HEK293 (cell line): Measurements from ENCODE around the gene RBMS3.

Source experiments
- CTCF ChIA-PET: fragments of 350-600 bp; formaldehyde crosslinking; extraction: SDS; loops from one replicate; lab custom pipeline; 2021; ENCODE audit warnings: antibody characterized with exemption; lab: Yijun Ruan, JAX
- POLR2A ChIA-PET: fragments of 300-600 bp; formaldehyde crosslinking; extraction: SDS; loops from one replicate; lab custom pipeline; 2020; ENCODE audit warnings: antibody characterized with exemption, inconsistent platforms; lab: Yijun Ruan, JAX
- H3K27ac ChIP-seq: fragments of 200-500 bp; sonication (Bioruptor generic); 2 replicates; pipeline ENCODE4 v1.5.1; 2014; ENCODE audit warnings: low read depth, low read length, control low read depth, inconsistent platforms; ENCODE audit errors: extremely low read depth
- H3K36me3 ChIP-seq, 2 experiments: fragments of 200-500 bp in 1 of 2; sonication (Bioruptor generic) in 1 of 2; 1 replicate in 1 of 2; 2 replicates in 1 of 2; pipeline ENCODE4 v1.5.1; 2014 to 2017; ENCODE audit warnings: inconsistent platforms in 2 of 2, low read length in 2 of 2; ENCODE audit not compliant: control insufficient read depth in 2 of 2, insufficient read depth in 1 of 2
- H3K4me1 ChIP-seq: fragments of 200-500 bp; sonication (Bioruptor generic); 2 replicates; pipeline ENCODE4 v1.5.1; 2014; ENCODE audit warnings: mild to moderate bottlenecking, low read length, inconsistent platforms; ENCODE audit not compliant: control insufficient read depth, insufficient read depth
- H3K4me3 ChIP-seq: 2 replicates; pipeline ENCODE4 v1.5.1; 2011; ENCODE audit warnings: low read depth, mild to moderate bottlenecking, control low read depth, low read length, moderate library complexity
- H3K9me3 ChIP-seq: fragments of 200-500 bp; sonication (Bioruptor generic); 2 replicates; pipeline ENCODE4 v1.5.1; 2014; ENCODE audit warnings: low read depth, low read length, inconsistent platforms; ENCODE audit not compliant: control insufficient read depth, insufficient read depth
- BCL11B ChIP-seq: fragments of 450-650 bp; formaldehyde crosslinking; IDR thresholded peaks from 2 replicates; pipeline ENCODE4 v1.5.1; 2016; ENCODE audit warnings: low read depth, missing biosample characterization, missing genetic modification characterization
- GLI2 ChIP-seq: fragments of 450-650 bp; formaldehyde crosslinking; IDR thresholded peaks from 2 replicates; pipeline ENCODE4; 2017; ENCODE audit warnings: missing biosample characterization, missing genetic modification characterization, low read depth, borderline replicate concordance
- MZF1 ChIP-seq: fragments of 450-650 bp; formaldehyde crosslinking; IDR thresholded peaks from 2 replicates; pipeline ENCODE4 v1.5.1; 2017; ENCODE audit warnings: missing biosample characterization, missing genetic modification characterization, borderline replicate concordance
- SP2 ChIP-seq: fragments of 450-650 bp; formaldehyde crosslinking; IDR thresholded peaks from 2 replicates; pipeline ENCODE4 v1.5.1; 2016; ENCODE audit warnings: missing biosample characterization, missing genetic modification characterization
- ZBTB20 ChIP-seq: fragments of 450-650 bp; formaldehyde crosslinking; IDR thresholded peaks from 2 replicates; pipeline ENCODE4 v1.5.1; 2016; ENCODE audit warnings: missing biosample characterization, missing genetic modification characterization
- ZBTB48 ChIP-seq: fragments of 450-650 bp; formaldehyde crosslinking; IDR thresholded peaks from 2 replicates; pipeline ENCODE4 v1.5.1; 2016; ENCODE audit warnings: missing biosample characterization, missing genetic modification characterization
- ZIC2 ChIP-seq: fragments of 450-650 bp; formaldehyde crosslinking; IDR thresholded peaks from 2 replicates; pipeline ENCODE4 v1.5.1; 2016; ENCODE audit warnings: missing biosample characterization, missing genetic modification characterization
- ZNF146 ChIP-seq: fragments of 450-650 bp; formaldehyde crosslinking; IDR thresholded peaks from 2 replicates; pipeline ENCODE4 v1.5.1; 2016; ENCODE audit warnings: missing biosample characterization, missing genetic modification characterization
- ZNF544 ChIP-seq: fragments of 450-650 bp; formaldehyde crosslinking; IDR thresholded peaks from 2 replicates; pipeline ENCODE4 v1.5.0; 2017; ENCODE audit warnings: missing biosample characterization, missing genetic modification characterization
- ZNF549 ChIP-seq: fragments of 450-650 bp; IDR thresholded peaks from 2 replicates; pipeline ENCODE4 v1.5.1; 2018; ENCODE audit warnings: missing biosample characterization, missing genetic modification characterization, mild to moderate bottlenecking, inconsistent platforms, moderate library complexity
- ZNF561 ChIP-seq: fragments of 450-650 bp; IDR thresholded peaks from 2 replicates; pipeline ENCODE4 v1.5.1; 2018; ENCODE audit warnings: missing biosample characterization, missing genetic modification characterization, borderline replicate concordance
- ZNF571 ChIP-seq: fragments of 450-650 bp; formaldehyde crosslinking; IDR thresholded peaks from 2 replicates; pipeline ENCODE4 v1.5.0; 2017; ENCODE audit warnings: missing biosample characterization, missing genetic modification characterization
- TF ChIP-seq, protein P1 (sequence below): fragments of 450-650 bp; IDR thresholded peaks from 2 replicates; pipeline ENCODE4 v1.5.1; 2018; ENCODE audit warnings: missing biosample characterization, mild to moderate bottlenecking, missing genetic modification characterization
- TF ChIP-seq, protein P2 (sequence below): fragments of 450-650 bp; formaldehyde crosslinking; IDR thresholded peaks from 2 replicates; pipeline ENCODE4 v1.5.1; 2017; ENCODE audit warnings: missing biosample characterization, missing genetic modification characterization
- TF ChIP-seq, protein P3 (sequence below): fragments of 450-650 bp; formaldehyde crosslinking; IDR thresholded peaks from 2 replicates; pipeline ENCODE4 v1.5.1; 2016; ENCODE audit warnings: missing biosample characterization, missing genetic modification characterization
- TF ChIP-seq, protein P4 (sequence below): fragments of 450-650 bp; formaldehyde crosslinking; IDR thresholded peaks from 2 replicates; pipeline ENCODE4 v1.5.1; 2016; ENCODE audit warnings: missing biosample characterization, missing genetic modification characterization
- TF ChIP-seq, protein P5 (sequence below): fragments of 450-650 bp; formaldehyde crosslinking; IDR thresholded peaks from 2 replicates; pipeline ENCODE4 v1.5.1; 2016; ENCODE audit warnings: missing biosample characterization, missing genetic modification characterization
- TF ChIP-seq, protein P6 (sequence below): fragments of 450-650 bp; formaldehyde crosslinking; IDR thresholded peaks from 2 replicates; pipeline ENCODE4 v1.5.1; 2017; ENCODE audit warnings: missing biosample characterization, missing genetic modification characterization
- TF ChIP-seq, protein P7 (sequence below): fragments of 450-650 bp; formaldehyde crosslinking; IDR thresholded peaks from 2 replicates; pipeline ENCODE4 v1.5.1; 2016; ENCODE audit warnings: missing biosample characterization, missing genetic modification characterization

The RBMS3 gene

DNA sequence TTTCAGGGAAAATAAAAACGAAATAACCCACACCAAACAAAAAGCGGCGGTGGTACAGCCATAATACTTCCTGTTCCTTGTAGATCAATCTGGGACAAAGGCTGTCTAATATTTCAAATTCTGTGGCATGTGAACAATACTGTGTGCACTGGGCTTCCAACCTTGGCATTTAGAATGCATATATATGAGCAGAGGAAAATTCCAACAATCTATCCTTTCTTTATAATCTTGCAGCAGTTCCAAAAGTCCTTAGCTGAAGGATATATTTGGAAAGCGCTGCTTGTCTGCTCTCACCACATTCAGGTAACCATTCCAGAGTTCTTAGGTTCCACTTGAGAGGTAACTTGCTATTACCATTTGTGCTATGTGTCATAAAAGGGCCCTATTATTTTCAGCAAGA, 231.8 kb downstream of the RBMS3 start:
- H3K4me1 ChIP-seq, result no peaks in the 10 kb centered on the region
- H3K27ac ChIP-seq, result no peak overlapping the region
- TF ChIP-seq ZNF544 (tag by site-specific recombination) (no peak), SP2 (no peak), ZIC2 (tag by site-specific recombination) (no peak), ZBTB20 (tag by site-specific recombination) (no peak), ZNF561 (tag by site-specific recombination) (no peak), MZF1 (tag by site-specific recombination) (no peak), ZBTB48 (tag by site-specific recombination) (no peak), ZNF146 (tag by site-specific recombination) (no peak), ZNF549 (tag by site-specific recombination) (no peak), ZNF571 (tag by site-specific recombination) (no peak), GLI2 (tag by site-specific recombination) (no peak), BCL11B (tag by site-specific recombination) (no peak)
- TF ChIP-seq, protein P1, sequence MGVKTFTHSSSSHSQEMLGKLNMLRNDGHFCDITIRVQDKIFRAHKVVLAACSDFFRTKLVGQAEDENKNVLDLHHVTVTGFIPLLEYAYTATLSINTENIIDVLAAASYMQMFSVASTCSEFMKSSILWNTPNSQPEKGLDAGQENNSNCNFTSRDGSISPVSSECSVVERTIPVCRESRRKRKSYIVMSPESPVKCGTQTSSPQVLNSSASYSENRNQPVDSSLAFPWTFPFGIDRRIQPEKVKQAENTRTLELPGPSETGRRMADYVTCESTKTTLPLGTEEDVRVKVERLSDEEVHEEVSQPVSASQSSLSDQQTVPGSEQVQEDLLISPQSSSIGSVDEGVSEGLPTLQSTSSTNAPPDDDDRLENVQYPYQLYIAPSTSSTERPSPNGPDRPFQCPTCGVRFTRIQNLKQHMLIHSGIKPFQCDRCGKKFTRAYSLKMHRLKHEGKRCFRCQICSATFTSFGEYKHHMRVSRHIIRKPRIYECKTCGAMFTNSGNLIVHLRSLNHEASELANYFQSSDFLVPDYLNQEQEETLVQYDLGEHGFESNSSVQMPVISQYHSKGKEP, result no peak
- TF ChIP-seq, protein P2, sequence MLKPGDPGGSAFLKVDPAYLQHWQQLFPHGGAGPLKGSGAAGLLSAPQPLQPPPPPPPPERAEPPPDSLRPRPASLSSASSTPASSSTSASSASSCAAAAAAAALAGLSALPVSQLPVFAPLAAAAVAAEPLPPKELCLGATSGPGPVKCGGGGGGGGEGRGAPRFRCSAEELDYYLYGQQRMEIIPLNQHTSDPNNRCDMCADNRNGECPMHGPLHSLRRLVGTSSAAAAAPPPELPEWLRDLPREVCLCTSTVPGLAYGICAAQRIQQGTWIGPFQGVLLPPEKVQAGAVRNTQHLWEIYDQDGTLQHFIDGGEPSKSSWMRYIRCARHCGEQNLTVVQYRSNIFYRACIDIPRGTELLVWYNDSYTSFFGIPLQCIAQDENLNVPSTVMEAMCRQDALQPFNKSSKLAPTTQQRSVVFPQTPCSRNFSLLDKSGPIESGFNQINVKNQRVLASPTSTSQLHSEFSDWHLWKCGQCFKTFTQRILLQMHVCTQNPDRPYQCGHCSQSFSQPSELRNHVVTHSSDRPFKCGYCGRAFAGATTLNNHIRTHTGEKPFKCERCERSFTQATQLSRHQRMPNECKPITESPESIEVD (tag by site-specific recombination), result no peak
- TF ChIP-seq, protein P3, sequence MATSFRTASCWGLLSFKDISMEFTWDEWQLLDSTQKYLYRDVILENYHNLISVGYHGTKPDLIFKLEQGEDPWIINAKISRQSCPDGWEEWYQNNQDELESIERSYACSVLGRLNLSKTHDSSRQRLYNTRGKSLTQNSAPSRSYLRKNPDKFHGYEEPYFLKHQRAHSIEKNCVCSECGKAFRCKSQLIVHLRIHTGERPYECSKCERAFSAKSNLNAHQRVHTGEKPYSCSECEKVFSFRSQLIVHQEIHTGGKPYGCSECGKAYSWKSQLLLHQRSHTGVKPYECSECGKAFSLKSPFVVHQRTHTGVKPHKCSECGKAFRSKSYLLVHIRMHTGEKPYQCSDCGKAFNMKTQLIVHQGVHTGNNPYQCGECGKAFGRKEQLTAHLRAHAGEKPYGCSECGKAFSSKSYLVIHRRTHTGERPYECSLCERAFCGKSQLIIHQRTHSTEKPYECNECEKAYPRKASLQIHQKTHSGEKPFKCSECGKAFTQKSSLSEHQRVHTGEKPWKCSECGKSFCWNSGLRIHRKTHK (tag by site-specific recombination), result no peak
- TF ChIP-seq, protein P4, sequence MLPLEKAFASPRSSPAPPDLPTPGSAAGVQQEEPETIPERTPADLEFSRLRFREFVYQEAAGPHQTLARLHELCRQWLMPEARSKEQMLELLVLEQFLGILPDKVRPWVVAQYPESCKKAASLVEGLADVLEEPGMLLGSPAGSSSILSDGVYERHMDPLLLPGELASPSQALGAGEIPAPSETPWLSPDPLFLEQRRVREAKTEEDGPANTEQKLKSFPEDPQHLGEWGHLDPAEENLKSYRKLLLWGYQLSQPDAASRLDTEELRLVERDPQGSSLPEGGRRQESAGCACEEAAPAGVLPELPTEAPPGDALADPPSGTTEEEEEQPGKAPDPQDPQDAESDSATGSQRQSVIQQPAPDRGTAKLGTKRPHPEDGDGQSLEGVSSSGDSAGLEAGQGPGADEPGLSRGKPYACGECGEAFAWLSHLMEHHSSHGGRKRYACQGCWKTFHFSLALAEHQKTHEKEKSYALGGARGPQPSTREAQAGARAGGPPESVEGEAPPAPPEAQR (tag by site-specific recombination), result no peak
- TF ChIP-seq, protein P5, sequence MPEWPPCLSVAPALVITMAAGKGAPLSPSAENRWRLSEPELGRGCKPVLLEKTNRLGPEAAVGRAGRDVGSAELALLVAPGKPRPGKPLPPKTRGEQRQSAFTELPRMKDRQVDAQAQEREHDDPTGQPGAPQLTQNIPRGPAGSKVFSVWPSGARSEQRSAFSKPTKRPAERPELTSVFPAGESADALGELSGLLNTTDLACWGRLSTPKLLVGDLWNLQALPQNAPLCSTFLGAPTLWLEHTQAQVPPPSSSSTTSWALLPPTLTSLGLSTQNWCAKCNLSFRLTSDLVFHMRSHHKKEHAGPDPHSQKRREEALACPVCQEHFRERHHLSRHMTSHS (tag by site-specific recombination), result no peak
- TF ChIP-seq, protein P6, sequence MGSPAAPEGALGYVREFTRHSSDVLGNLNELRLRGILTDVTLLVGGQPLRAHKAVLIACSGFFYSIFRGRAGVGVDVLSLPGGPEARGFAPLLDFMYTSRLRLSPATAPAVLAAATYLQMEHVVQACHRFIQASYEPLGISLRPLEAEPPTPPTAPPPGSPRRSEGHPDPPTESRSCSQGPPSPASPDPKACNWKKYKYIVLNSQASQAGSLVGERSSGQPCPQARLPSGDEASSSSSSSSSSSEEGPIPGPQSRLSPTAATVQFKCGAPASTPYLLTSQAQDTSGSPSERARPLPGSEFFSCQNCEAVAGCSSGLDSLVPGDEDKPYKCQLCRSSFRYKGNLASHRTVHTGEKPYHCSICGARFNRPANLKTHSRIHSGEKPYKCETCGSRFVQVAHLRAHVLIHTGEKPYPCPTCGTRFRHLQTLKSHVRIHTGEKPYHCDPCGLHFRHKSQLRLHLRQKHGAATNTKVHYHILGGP (tag by site-specific recombination), result no peak
- TF ChIP-seq, protein P7, sequence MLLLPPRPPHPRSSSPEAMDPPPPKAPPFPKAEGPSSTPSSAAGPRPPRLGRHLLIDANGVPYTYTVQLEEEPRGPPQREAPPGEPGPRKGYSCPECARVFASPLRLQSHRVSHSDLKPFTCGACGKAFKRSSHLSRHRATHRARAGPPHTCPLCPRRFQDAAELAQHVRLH (tag by site-specific recombination), result no peak

More for the DNA sequence above, 231.8 kb downstream of the RBMS3 start:
- no peaks in the 10 kb centered on the region for H3K9me3 ChIP-seq
- ChIA-PET POLR2A (no interaction called here), CTCF (no interaction called here)
- no peak overlapping the region for H3K4me3 ChIP-seq
- H3K36me3 ChIP-seq, result no peaks in the 10 kb centered on the region
